HCEC 1CT (cell line): Measurements from ENCODE around the gene RAB37.

ENCODE experiments used
- DNase-seq: peaks from one replicate; pipeline ENCODE4 v3.0.0-alpha.2; 2017

RAB37 gene, protein sequence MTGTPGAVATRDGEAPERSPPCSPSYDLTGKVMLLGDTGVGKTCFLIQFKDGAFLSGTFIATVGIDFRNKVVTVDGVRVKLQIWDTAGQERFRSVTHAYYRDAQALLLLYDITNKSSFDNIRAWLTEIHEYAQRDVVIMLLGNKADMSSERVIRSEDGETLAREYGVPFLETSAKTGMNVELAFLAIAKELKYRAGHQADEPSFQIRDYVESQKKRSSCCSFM

DNA sequence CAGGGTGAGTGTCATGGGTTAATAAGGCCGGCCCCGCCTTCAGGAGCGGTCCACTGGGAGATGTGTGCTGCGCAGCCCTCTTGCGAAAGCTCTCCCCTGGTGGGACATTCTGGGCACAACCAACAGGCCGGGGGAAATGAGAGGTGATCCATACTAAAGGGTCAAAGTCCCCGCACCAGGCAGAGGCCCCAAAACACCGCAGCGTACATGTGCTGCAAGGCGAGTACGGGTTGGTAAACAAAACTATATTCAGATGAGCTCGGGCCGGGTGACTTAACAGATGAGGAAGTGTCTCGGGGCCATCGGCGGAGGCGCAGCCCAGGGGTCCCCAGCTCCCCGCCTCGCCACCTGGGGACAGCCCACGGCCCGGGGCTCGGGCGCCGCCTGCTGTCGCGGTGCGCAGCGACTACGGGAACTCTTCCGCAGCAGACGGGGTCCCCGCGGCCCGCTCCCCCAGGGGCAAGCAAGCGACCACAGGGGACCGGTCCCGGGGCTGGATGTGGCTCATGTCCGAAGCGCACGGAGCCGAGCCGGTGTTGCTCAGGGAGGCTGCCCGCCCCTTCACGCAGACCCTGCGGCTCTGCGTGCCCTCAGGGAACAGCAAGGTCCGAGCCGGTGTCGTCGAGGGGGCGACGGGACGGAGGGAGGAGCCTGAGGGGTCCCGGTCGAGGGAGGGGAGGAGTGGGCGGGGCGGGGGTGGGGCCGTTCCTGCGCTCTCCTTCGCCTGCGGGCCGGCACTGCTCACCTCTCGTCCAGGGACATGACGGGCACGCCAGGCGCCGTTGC lies at the start of gene RAB37:
Gene RAB37, plus strand, starts transcription at position 744 of the 786 bp plus-strand sequence. Its CDS starts 17 bp downstream, at position 761.
- DNase-seq: no peak

DNA sequence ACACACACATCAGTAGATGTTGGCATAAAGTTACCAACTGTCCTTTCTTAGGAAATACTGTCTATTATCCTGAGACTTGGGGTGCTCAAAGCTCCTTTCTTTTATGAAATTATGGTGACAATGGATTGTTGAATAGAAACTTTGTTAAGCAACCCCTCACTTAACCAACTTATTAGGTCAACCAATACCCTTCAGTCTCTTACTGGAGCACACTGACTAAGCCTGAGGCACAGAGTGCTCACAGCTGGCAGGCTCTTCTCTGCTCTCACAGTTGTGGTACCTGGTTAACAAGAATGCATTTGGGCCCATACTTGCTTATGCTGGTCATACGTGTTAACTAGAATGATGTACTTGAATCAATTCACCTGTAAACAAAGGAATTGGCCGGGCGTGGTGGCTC lies 49.2 kb upstream of the RAB37 start:
- no peak for DNase-seq

DNA sequence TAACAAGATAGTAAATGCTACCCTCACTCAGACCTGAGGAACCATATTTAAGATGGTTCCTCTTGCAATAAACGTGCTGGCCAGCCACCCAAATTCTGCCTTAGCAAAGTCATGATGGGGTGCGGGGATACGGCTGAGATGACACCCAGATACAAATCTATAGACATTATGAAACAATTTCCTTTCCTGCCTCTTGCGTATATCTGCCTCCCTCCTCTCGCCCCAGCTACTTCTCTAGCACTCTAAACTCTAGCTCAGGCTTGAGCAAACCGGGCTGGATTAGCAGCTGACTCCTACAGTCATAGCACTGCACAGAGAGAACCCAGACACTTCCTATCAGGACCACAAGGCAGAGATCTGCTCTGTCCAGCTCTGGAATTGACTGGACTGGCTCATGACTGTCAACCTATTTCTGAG lies 46.6 kb upstream of the RAB37 start:
- DNase-seq: no peak

DNA sequence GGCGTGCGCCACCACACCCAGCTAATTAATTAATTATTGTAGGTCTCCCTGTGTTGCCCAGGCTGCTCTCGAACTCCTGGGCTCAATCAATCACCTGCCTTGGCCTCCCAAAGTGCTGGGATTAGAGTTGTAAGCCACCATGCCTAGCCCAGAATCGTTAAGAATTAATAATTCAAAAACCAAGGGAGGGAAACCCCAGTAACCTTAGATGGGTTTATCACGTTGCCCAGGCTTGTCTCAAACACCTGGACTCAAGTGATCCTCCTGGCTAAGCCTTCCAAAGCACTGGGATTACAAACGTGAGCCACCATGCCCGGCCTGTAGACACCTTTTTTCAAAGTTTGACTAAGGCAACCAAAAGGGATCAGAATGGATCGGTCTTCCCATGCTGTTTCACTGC lies 45.9 kb upstream of the RAB37 start:
- DNase-seq: no peak

DNA sequence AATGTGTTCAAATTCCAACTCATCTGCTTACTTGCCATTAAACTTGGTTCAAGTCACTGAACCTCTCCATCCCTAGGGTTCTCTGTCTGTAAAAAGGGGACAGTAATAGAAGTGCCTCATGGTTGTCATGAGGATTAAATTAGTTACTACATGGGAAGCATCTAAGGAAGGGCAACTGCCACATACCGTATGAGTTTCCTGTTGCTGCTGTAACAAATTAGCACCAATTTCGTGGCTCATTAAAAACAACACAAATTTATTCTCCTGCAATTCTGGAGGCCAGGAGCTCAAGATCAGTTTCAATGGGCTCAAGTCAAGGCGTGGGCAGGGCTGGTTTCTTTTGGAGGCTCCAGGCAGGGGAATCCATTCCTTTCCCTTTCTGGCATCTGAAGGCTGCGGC lies 43.0 kb upstream of the RAB37 start:
- DNase-seq: no peak

DNA sequence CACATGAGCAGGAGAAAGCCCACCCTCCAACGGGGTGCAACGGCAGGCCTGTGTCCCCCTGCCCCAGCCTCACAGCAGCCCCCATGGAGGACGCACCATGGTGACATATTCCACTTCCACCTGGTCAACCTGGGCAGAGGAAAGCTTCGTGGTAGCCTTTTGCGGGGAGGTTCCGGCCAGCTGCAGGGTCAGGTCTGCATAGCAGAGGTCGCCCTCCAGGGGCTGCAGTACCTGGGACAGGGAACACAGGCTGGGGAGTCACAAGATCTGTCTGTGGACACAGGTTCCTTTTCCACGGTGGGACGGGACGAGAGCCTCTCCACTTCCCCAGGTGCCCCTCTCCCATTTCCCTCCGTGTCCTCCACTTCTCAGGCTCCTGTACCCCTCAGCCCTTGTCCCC lies 41.4 kb upstream of the RAB37 start:
- DNase-seq: no peak

DNA sequence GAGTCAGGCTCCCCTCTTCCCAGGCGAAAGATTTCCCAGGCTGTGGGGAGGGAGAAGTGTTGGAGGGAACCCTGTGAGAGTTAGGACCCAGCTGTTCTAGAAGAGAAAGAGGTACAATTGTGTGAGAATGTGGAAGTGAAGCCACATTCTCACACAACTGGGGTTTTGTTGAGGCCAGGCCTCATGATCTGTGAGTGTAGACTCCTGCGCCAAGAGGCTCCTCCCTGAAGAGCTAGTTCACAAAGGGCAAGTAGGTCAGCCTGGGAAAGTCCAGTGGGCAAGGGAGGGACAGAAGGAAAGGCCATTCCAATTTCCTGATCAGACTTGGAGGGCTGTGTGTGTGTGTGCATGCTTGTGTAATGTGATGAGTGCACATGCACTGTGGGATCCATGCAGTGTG lies 39.5 kb upstream of the RAB37 start:
- DNase-seq: no peak

DNA sequence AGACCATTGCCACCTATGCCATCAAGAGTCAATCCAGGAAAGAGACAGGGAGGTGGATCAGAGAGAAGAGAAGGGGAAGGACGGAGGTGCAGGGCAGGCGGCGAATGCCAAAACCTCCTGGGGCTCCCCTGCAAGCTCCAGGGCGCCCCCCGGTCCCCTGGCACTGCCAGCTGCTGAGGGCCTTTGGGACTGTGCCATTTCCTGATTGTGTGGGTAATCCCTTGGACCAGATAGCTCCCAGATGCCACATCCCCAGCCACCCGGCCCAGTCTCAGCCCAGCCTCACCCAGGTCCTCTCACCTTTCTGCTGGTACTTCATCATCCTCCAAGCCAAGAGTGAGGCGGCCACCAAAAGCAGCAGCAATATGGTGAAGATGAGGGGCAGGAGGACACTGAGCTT lies 39.0 kb upstream of the RAB37 start:
- DNase-seq: no peak

DNA sequence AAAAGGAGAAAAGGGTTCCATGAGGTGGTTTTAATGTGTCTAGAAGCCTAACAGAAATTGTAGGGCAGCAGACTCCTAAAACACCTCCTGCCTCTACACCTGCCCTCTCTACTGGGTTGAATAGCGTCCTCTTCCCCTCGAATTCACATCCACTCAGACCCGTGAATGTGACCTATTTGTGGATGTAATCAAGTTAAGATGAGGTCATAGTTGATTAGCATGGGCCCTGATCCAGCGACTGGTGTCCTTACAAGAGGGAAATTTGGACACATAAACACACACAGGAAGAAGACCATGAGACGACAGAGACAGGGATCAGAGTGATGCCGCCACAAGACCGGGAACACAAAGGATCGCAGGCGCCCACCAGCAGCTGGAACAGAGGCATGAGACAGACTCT lies 37.8 kb upstream of the RAB37 start:
- no peak for DNase-seq

DNA sequence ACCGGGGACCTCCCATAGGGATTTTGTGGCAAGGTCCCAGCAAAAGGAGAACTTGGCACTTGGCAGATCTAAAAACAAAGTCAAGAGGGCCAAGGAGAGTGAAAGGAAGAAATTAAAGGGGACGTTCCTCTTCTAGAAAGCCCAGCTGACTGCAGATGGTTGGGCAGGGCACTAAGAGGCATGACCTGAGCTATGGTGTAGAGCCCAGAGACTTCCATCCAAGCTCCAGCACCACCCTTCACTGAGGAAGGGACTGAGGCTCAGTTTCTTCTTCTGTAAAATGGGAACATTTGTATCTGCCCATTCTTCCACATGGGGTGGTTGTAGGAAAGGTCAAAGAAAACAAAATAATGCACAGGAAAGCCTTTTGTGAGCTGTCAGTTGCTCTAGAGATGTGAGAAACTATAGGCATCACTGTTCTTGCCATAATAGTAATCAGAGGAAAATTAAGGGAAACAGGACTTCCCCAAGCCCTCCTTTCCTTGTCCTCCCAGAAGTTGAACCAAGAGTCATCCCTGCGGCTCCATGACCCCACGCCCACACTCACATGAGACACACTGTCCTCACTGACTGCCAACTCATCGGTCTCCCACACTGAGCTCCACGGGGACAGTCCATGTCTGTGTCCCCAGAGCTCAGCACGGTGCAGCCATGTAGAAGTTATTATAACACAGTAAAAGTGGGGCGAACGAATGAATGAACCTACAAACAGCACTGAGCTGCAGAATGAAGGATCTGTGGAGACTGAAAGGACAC lies 34.8 kb upstream of the RAB37 start:
- DNase-seq: no peak

DNA sequence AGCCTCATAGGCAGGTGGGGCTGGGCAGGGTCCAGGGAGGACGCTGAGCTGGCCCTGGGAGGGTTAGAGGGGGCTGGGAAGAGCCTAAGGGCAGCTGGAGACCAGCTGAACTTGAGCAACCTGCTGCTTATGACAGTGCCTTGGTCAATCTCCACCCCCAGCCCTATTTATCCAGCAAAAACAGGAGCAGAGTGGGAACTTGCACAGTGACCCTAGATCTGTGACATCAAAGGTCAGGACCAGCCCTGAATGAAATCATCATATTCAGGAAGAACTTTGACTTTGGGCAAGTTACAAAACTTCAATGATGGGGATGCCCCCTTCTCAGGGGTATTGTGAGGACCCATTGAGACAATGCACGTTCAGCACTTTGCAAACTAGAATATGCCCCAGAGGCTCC lies 33.7 kb upstream of the RAB37 start:
- DNase-seq: no peak

DNA sequence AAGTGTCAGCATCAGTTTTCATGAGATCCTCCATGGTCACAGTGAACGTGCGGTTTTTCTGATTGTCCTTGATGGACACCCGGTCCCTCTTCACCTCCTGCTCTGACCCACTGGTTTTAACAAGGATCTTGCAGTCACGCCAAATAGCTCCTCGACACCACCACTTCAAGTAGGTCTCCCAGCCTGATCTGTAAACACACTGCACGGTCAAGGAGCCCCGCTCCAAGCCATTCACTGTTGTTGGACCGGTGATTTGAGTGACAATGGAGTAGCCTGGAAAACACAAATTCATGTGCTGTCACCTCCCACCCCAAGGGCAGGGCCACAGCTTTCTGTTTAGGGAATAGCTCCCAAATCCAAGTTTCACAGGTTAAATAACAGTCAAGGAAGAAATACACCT lies 32.5 kb upstream of the RAB37 start:
- no peak for DNase-seq

DNA sequence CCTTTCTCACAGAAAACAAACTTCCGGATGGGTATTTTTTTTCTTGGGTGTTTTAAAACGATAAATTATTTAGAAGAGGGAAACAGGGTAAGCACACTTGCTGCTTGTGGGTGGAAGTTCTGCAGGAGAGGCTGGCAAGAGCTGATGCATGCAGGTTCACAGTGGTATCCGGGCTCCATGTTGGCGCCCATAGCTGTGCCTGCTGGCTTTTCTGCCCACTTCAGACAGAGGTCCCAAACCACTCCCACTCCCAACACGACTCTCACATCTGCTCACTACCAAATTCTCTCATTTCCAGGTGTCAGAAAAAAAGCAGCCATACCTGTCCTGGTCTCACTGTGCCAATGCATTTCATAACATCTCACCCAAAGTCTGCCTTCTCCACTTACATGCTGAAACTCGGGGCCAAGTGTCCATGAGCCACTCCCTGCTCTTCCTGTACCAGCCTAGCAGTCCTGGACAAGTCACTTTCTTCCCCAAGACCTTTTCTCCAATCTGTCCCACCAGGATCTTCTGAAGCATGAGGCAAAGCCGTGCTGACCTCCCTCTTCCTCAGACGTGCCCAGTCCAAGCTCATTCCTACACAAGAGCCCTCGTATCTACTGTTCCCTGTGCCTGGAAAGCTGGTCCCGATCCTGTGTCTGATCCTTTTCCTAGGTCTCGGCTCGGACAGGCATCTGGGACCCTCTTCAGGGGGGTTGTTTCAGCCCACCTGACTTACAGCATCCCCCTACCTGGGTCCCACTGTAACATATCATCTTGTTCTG lies 25.8 kb upstream of the RAB37 start:
- DNase-seq: no peak

DNA sequence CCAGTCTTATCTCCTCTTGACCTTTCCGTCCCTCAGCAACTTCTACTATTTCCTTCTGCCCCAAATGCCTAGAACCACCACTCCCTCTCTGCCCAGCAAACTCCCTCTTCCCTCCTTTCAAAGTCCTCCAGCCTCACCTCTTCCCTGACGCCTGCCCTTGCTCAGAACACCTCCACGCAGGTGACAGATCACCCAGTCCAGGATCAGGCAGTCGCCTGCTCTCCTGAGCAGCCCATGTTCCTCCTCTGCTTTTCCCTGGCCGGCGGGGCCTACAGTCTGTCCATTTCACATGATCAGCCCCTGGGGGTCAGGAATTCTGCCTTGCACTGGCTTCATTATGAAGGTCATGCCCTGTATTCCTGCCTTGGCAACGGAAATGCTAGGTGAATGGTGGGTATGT lies 24.8 kb upstream of the RAB37 start:
- DNase-seq: no peak

DNA sequence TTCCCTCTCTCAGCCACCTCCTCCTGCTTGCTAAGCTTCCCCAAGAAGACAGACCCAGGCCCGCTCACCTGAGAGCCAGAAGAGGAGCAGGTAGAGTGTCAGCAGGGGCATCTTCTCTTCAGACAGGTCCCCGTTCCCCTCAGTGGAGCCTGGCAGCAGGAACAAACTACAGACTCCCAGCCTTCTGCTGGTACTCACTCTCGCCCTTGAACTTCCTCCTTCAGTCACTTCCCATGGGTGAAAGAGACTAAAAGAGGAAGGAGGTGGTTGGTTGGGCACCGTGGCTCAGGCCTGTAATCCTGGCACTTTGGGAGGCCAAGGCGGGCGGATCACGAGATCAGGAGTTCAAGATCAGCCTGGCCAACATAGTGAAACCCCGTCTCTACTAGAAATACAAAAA lies 24.3 kb upstream of the RAB37 start, which contains the start of gene CD300LF:
Gene CD300LF, minus strand, starts transcription at position 168 of the 400 bp plus-strand sequence. Its CDS starts 57 bp downstream, at position 111.
- no peak for DNase-seq

DNA sequence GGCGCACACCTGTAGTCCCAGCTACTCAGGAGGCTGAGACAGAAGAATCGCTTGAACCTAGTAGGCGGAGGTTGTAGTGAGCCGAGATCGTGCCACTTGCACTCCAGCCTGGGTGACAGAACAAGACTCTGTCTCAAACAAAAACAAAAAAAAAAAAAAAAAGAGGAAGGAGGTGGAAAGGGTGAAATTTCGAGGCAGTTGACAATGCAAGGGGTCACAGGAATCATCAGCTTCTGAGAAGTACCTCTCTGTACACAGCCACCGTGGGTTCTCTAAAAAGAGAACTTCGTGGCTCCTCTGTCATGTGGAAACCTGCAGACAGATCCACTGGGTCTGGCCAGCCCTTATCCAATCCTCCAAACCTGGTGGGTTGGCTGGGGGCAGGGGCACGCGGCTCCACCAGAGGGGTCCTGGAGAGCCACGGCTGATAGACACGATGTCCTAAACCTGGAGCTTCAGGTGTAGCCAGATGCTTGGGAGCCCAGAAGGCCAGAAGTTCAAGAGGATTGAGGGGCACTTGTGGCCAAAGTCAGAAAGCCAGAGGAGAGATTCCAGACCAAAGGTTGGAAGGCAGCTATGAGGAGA lies 23.8 kb upstream of the RAB37 start:
- no peak for DNase-seq

DNA sequence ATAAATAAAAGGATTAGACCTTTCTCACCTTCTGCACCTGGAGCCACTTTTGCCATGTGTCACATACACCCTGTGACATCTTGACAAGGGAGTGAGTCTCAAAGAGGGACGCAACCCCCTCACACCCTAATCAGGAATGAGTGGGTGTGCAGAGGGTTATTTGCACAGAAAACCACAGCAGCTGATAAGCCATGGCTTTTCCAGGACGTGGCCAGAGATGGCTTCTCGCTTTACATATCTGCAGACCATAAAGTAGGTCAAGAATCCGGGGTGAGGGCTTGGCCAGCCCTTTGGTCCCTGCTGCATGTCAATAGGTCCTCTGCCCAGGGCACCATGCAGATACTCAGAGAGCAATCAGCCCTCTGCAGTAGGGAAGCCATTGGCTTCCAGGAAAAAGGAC lies 21.9 kb upstream of the RAB37 start:
- DNase-seq: no peak

DNA sequence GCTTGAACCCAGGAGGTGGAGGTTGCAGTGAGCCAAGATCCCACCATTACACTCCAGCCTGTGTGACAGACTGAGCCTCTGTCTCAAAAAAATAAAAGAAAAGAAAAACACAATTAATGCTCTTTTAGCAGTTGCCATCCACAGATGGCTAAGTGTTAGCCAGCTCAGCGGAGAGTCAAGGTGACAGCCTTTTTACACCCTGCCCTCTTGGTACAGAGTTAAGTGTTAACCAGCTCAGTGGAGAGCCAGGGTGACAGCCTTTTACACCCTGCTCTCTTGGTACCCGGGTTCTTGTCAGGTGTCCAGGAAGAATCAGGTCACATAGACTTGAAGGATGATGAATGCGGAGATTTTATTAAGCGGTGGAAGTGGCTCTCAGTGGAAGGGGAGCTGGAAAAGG lies 16.6 kb upstream of the RAB37 start:
- DNase-seq: no peak

DNA sequence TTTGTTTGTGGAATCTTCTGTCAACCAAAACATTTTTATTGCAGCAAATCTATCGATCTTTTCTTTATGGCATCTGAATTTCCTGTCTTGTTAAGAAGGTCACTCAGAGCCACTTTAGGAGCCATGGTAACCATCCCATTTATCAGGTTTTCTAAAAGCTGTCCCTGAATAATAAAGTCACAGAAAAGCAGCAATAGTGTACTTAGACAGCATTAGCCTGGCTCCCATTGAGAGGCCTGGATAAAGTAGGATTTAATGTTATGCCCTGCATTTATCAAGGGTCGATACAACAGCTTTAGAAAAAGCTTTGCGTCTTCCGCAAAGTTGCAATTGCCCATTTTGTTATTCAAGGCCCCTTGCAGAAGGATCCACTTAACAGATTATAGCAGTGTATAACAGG lies 14.3 kb upstream of the RAB37 start:
- no peak for DNase-seq

DNA sequence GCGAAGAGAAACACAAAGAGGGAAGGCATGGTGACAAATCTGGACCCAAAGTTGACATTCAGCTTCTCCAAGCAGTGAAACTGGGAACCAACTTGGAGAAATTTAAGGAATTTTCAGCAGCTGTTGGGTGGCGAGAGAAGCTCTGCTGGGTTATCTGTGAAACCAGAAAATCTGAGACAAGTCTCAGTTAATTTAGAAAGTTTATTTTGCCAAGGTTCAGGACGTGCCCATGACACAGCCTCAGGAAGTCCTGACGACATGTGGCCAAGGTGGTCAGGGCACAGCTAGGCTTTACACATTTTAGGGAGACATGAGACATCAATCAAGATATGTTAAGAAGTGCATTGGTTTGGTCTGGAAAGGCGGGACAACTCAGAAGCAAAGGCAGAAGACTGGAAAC lies 13.2 kb upstream of the RAB37 start:
- no peak for DNase-seq

DNA sequence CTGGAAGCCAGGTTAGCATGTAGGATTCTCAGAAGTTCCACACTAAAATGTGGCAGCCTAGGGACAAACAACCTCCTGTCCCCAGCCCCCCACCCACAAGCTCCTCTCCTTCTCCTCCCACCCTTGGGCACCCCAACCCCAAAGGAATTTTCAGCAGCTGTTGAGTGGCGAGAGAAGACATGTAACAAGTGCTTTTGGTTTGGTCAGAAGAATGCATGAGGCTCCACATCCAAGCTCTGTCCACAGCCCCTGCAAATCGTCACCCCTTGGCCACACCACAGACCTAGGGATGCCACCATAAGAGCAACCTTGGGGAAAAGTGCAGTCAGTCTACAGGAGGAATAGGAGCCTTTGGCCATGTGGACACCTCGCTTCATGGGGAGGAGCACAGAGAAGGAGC lies 11.9 kb upstream of the RAB37 start:
- DNase-seq: no peak

DNA sequence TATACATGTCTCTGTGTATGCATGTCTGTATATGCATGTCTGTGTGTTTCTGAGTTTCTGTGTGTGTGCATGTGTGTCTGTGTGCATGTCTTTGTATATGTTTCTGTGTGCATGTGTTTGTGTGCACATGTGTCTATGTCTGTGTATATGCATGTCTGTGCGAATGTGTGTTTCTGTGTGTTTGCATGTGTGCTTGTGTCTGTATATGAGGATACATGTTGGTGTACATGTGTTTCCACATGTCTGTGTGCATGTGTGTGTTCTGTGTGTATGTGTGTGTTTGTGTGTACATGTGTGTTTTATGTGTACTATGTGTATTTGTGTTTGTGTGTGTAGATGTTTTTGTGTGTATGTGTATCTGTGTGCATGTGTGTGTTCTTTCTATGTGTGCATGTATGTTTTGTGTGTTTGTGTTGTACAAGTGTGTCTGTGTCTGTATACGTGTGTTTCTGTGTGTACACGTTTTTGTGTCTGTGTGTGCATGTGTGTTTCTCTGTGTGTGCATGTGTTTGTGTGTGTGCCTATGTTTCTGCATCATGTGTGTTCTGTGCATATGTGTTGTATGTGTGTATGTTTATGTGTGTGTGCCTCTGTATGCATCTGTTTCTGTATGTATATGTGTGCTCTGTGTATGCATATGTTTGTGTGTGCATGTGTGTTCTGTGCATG lies 8.9 kb upstream of the RAB37 start:
- DNase-seq: no peak
